ENCODE data around the gene NCBP2.

The NCBP2 gene

DNA sequence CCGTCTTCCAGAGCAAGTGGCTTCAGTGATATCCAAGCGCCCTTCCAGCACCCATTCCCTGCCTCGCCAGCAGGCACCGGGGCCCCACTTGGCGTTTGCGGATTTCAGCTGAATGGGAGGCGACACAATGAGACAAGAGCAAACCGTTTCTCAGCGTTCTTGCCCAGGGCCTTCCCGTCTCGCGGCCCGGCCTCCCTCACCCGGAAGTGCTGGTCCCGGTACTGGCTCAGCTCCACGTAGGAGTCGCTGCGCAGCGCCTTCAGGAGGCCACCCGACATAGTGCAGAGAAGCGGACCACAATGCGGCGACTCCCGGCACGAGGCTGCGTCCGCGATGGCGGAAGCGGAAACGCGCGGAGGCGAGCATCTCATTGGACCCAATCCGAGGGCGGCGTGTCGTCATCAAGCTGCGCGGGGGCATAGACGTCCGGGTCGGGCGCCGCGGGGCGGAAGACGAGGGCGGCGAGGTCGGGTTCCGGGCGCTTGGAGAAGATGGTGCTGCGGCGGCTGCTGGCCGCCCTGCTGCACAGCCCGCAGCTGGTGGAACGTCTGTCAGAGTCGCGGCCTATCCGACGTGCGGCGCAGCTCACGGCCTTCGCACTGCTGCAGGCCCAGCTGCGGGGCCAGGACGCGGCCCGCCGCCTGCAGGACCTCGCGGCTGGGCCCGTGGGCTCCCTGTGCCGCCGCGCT lies at the start of gene NCBP2:
TSS of gene NCBP2 (minus strand) at position 303 of the 689 bp plus-strand sequence. CDS start at position 278, 25 bp downstream.
- peak; percentile 100 for DNase-seq (ENCODE audit: low read depth)

DNA sequence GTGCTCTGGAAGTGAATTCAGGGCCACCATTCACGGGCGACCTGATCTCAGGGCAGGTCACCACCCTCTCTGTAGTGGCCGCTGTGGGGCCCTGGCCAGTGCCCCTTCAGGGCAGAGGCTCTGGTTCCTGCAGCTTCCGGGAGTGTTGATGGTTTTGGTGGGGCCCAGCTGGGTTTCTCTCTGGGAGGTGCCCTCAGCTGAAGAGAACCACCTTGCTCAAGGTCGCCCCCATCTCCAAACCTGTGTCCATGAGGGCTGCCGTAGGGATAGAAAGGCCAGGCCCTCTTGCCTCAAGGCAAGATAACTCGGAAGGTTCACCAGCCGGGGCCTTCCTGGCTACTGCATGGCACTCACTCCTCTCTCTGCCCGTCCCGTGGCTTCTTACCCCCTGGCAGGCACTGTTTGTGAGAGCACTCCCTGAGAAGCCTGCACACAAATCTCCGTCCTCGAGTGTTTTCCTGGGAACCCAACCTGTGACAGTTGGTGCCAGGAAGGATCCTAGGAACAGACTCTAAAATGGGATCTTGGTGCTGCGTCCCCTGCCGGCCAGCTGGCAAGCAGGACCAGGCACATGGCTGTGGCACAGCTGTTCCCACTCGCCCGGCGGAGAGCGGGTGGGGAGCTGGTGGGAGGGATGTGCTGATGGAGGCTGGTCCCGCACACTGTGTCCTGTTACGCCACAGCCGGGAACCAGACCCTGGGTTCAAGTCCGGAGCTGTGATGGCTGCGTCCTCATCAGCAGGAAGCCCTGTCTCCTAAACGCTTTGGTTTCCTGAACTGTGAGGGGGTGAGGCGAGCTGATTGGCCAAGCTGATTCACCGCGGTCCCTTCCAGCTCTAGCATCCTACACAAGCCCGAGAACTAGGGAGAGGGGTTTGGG lies 49.5 kb upstream of the NCBP2 start:
- DNase-seq (ENCODE audit: low read depth) = no peak

DNA sequence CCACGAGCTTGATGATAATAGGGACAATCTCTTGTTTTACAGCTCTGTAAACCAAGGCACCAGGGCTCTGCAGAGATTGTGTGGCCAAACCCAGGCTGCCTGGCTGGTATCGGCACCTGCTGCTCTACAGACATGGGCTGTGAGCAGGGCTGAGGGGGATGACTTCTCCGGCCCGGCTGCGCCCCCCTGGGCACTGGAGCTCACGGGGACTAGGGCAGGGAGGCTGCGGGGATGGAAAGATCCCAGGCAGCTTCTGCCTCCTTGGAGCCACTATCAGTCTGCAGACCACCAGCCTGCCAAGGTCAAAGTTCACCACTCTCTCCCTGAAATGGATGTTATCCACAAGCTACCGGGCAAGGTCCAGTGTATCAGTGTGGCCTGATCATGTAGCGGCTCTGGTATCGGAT lies 48.3 kb upstream of the NCBP2 start:
- DNase-seq (ENCODE audit: low read depth) = no peak

DNA sequence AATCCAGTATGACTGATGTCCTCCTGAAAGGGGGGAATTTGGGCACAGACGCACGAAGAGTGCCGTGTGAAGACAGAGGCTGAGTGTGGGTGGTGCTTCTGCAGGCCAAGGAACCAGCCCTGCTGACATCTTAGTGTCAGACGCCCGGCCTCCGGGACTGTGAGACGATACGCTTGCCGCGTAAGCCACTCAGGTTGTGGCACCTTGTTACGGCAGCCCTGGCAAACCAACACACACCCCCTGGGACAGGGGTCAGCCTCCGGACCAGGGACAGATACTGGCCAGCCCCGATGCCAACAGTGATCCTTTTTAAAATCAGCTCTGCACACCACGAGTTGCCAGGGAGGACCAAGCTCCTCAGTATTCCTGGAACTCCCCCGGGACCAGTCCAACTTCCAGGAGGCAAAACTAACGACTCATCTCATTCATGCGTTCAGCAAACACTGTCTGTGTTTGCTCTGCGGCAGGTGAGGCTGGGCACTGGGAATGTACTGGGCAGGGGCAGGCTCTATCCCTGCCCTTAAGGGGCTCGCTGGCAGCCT lies 47.5 kb upstream of the NCBP2 start:
- no peak for DNase-seq (ENCODE audit: low read depth)

DNA sequence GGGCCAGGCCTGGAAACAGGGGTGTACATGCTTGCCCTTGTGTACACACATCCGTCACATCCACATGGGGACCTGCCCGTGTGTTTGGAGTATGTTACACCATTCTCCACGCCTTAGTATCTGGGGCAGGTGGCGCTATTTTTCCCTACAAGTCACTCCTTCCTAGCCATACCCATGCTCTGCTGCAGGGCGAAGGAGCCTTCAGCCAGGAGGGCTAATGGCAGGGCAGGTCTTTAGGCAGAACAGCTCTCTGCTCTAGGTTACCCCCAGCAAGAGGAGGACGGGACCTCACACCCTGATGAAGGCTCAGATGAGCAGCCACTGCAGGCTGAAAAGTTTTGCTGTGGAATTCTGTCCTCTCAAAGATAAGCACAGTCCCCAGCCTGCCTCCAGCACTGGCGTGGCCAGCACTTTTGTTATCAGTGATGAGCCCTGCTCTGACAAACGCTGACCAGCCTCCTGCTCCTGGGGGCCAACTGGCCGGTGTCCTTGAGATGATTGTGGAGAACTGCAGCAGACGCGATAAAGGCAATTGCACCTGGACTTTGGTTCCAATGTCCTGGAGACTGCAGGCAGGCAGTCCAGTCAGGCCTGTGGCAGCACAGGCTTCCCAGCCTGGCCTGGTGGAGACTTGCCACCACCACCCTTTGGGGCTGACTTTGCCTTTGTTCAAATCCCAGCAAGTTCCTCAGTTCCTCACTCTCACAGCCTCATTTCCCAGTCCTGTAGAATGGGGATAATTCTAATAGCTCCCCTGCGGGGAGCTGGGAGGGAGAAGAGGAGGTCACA lies 46.1 kb upstream of the NCBP2 start:
- no peak for DNase-seq (ENCODE audit: low read depth)

DNA sequence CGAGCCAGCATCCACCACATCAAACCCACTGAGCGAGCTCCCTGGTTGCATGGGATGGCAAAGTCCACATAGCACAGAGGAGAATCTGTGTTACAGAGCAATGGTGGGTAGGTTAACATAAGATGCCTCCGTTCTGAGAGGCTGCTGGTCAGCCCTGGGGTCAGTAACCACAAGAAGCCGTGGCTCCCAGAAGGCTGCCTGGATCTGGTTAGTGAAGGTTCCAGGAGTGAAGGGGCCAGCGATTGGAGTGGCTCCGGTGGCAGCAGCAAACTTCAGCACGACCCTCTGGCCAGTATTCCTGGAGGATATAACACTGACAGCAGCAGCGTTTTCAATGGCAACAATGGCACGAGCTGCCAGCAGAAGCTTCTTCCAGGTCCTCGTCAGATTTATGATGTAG lies 44.7 kb upstream of the NCBP2 start:
- DNase-seq (ENCODE audit: low read depth) = no peak

DNA sequence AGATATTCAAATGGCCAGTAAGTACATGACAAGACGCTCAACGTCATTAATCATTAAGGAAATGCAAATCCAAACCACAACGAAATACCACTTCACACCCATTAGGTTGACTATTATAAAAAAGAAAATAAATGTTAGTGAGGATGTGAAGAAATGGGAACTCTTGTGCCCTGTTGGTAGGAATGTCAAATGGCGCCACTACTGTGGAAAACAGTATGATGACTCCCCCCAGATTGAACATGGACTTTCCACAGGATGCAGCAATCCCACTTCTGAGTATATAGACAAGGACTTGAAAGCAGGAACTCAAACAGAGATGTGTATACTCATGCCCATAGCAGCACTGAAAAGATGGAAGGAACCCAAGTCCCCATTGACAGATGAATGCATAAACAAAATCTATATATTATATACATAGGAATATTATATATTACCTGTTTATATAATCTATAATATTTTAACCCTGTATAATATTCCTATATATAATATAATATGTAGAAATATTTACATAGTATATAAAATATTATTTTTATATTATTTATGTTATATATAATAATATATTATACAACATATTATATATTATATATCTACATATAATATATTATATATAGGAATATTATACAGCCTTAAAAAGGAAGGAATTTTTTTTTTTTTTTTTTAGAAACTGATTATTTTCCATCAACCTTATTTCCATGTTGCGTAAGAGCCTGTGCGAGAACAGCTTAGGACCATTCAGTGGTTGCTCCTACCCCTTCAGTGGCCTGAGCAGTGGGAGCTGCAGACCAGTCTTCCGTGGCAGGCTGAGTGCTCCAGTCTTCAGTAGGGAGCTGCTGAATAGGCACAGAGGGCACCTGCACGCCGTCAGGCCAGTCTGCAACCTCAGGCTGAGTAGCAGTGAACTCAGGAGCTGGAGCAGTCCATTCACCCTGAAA lies 43.9 kb upstream of the NCBP2 start:
- no peak for DNase-seq (ENCODE audit: low read depth)

DNA sequence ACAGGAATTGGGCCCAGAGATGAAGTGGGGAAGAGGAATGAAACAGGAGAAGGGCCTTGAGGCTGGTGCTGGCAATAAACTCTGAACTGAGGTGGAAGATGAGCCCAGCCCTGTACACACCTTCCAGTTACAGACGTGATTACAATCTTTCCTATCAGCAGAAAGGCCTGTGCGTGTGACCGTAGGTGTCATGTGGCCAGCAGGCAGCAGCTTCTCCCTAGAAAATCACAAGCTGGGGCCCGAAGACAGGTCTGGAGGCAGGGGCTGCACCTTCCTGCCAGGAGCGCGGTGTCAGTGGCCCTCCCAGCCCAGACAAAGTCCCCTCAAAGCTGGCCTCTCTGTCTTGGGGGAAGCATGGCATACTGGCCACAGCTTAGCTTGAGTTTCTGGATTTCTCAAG lies 43.0 kb upstream of the NCBP2 start:
- no peak for DNase-seq (ENCODE audit: low read depth)

DNA sequence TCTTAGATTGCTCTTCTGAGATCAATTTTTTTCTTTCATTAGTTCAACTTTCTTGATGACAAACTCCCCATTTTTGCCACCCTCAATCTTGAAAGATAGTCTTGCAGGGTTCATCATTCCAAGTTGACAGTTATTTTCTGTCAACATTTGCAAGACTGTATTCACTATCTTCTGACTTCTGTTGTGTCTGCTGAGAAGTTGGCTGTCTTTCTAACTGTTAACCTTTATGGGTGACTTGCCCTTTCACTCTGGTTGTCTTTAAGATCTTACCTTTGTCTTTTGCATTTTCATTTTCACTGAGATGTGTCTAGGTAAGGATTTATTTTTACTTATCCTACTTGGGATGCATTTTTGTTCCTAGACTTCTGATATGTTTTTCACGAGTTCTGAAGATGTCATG lies 40.9 kb upstream of the NCBP2 start:
- DNase-seq (ENCODE audit: low read depth) = no peak

DNA sequence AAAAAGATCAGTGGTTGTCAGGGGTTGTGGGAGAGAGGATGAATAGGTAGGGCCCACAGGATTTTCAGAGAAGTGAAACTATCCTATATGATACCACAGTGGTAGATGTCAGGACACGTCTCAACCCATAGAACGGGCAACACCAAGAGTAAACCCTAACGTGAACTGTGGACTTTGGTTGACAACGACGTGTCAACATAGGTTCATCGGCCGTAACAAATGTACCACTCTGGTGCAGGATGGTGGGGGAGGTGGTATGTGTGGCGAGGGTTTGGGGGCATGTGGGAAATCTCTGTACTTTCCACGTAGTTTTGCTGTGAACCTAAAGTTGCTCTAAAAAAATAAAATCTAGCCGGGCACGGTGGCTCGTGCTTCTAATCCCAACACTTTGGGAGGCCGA lies 39.3 kb upstream of the NCBP2 start:
- no peak for DNase-seq (ENCODE audit: low read depth)

DNA sequence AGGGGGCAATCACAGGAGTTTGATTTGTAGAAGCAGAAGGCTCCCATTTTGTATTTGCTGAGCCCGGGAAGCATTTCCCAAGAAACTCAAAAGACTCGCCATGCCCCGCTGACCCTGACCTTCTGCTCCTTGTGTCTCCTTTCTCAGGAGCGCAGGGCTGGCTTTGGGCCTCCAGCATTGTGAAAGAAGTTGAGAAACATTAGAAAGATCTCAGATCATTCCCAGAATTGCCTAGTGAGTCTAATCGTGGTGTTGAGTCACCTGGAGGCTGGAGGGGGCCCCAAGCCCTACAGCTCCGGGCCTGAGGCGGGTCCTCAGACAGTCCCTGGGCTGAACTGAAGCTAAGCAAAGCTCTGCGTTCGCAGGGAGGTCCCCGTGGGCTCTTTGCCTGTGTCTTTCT lies 37.2 kb upstream of the NCBP2 start:
- no peak for DNase-seq (ENCODE audit: low read depth)

DNA sequence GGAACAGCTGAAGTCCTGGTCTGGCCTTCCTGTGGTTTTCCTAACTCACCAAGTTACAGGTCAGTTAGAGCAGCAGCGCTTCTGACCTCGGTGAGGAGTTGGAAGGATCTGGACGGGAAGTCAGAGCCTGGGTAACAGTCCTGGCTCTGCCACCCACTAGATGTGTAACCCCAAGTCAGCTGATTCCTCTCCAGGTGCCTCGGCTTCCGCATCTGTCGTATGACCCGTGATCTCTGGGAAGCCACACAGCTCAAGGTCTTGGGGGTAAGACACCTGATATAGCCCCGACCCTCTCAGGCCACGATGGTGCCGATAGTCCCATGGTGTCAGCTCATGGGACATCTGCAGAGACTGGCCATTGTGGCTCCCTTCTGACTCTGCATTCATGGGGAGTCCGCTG lies 34.6 kb upstream of the NCBP2 start:
- DNase-seq (ENCODE audit: low read depth) = no peak

DNA sequence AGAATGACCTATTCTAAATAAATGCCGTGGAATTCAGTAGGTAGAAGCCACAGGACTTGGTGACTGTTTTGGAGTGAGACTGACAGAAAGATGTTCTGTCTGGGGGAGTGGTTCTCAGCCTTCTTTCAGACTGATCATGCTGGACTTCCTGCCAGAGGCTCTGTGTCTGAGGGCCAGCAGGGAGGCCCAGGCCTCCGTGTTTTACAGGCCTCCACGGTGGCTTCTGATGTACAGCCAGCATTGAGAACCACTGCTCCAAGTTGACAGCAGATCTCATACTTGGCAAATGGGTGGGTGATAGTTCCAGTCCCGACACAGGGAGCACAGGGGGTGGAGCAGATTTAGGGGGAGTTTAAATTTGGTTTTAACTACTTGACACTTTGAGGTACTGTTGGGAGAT lies 33.0 kb upstream of the NCBP2 start:
- no peak for DNase-seq (ENCODE audit: low read depth)

DNA sequence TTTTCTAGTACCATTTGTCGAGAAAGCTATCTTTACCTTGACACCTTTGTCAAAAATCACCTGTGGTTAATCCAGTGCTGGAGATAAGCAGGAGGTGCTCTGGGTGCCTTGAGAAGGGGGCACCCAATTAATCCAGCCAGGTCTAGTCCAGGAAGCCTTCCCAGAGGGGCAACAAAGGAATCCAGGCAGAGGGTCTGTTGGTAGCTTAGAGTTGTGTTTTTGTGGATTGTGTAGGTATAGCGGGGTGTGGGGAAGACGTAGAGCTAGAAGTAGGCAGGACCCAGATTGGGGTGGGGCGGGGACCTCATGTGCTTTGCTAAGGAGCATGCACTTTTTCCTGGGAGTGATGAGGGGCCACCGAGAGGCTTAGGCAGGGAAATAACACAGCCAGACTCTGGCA lies 32.3 kb upstream of the NCBP2 start:
- no peak for DNase-seq (ENCODE audit: low read depth)

DNA sequence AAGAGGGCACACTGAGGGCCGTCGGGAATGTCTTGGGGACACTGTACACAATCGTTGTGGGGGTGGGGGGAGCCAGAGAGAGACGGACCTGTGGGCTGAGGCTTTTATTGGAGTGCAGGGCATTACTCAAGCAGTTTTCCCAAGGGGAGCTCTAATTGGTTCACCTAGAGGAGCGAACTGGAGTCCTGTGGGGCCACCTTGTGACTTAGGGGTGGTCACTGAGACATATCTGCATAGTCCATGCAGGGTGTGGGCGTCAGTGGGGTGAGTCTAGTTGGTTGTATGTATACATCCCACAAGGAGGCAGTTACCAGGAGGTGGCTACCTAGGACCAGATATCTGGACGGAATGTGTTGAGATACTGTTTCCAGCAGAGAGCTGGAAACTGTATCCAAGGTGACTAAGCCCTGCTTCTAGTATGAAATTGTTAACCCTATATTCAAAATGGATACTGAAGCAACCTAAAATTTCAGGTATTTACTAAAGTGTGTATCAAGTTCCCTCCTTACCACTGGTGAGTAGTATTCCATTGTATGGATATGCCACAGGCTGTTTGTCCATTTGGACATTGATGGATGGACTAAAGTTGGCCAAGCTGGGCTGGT lies 28.9 kb upstream of the NCBP2 start:
- DNase-seq (ENCODE audit: low read depth) = no peak

DNA sequence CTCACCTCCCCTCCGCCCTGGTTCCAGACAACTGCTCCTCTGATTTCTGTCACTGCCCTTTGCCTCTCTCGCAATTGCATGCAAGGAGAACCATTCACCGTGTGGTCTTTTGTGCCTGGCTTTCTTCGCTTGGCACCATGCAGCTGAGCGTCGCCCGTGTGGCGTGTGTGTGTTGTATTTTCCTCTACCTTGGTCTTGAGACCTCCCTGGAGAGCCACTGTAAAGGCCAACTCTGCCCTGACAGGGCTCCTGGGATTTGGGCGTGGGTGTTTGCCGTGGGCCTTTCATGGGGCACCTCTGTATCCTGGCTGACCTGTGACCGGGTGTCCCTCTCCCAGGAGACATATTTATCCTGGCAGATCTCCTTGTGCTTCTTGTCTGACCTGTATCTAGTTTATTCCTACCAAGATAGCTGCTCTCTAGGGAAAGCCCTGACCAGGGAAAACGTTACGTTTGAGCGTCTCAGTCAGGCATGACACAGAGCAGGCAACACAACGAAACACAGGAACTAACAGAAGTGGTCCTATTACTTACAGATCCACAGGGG lies 28.3 kb upstream of the NCBP2 start:
- no peak for DNase-seq (ENCODE audit: low read depth)

DNA sequence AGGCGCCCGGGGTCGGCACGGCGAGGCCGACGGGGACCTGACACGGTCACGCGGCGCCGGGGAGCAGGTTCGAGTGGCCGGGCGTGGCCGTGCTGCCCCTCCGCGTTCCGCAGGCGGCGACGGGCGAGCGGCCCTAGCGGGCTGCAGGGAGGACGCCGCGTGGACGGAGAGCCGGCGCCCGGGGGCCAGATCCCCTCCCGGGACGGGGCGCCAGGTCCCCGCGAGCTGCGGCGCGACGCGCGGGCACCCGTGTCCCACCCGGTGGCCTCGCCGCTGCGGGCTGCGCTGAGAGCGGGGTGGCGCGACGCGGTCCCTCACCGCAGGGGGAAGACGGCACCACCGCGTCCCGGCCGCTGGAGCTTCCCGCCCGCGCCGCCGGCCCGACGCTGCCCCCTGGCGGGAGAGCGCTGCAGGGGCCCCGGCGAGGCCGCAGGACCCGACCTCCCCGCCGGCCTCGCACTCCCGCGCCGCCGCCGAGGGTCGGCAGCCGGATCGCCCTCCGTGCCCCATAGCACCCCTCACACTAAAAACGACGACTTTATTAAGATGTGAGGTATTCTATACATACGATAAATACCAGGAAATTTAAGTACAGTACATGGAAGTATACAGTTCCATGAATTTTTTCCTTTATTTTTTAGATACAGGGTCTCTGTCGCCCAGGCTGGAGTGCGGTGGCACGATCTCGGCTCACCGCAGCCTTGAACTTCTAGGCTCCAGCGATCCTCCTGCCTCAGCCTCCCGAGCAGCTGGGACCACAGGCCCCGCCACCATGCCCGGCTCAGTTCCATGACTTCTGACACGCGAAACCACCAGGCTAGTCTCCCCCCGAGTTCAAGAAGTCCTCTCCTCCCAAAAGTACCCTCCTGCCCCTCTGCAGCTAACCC lies 27.6 kb upstream of the NCBP2 start:
- peak; percentile 75 for DNase-seq (ENCODE audit: low read depth)

DNA sequence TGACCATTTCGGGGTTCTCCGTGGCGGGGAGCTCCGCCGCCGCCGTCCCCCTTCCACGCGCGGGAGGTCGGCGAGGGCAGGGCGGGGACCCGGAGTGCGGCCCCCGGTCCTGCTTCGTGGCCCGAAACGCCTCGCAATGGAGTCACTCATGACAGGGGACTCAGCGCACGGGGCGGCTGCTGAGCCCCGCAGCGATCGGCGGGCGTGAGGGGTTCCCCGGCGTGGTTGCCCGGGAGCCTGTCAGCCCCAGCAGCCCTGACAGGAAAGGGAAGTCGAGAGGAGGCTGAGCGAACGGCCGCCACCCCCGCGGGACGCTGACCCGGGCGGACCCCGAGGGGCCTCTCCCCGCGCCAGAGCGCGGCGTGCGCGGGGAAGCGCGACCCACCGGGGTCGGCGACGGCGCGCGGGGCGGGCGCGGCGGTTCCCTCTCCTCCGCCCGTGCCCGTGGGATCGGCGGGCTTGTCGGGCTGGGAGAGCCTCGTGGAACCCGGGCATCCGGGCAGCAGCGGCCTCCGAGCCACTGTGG lies 26.9 kb upstream of the NCBP2 start:
- DNase-seq (ENCODE audit: low read depth) = peak; percentile 36
